Natural killer cell (primary cell): ENCODE data around the gene SEC31A. TPM values are rescaled to one million over a fixed set of nuclear protein-coding genes. Genes with fewer than 3 reads are reported as not detected.

Experiments used
- ATAC-seq, 3 donors: fragments of 150-1000 bp in 2 of 3; fragments of 200-7000 bp in 1 of 3; cut with Tn5 transposase; 1 replicate in 1 of 3; 2 replicates in 2 of 3; pipeline ENCODE4 v1.10.0; 2021; ENCODE audit warnings: mild to moderate bottlenecking in 2 of 3, moderate library complexity in 2 of 3
- DNase-seq, 2 donors: peaks; one replicate each; pipeline versions ENCODE4 v3.0.0 to v3.0.0-alpha.2; 2013 to 2021; ENCODE audit warnings: mixed read lengths in 1 of 2
- H3K27ac ChIP-seq: one replicate; pipeline ENCODE4 v1.5.1; 2013; ENCODE audit warnings: mild to moderate bottlenecking, low read length
- H3K27me3 ChIP-seq: one replicate; pipeline ENCODE4 v1.6.1; 2013; ENCODE audit warnings: low read length; ENCODE audit not compliant: control insufficient read depth, insufficient read depth
- H3K36me3 ChIP-seq: one replicate; pipeline ENCODE4 v1.6.1; 2013; ENCODE audit warnings: low read length; ENCODE audit not compliant: control insufficient read depth, insufficient read depth
- H3K4me1 ChIP-seq: one replicate; pipeline ENCODE4 v1.6.1; 2013; ENCODE audit warnings: low read length; ENCODE audit not compliant: control insufficient read depth, insufficient read depth
- H3K4me3 ChIP-seq: one replicate; pipeline ENCODE4 v1.5.1; 2013; ENCODE audit warnings: low read length
- H3K9me3 ChIP-seq: one replicate; pipeline ENCODE4 v1.6.1; 2013; ENCODE audit warnings: low read length; ENCODE audit not compliant: control insufficient read depth, insufficient read depth
- H3K27ac Mint-ChIP-seq, 2 donors: one replicate each; pipeline ENCODE4 v1.8.0; 2022; ENCODE audit warnings: mild to moderate bottlenecking in 2 of 2, mixed read lengths in 2 of 2, moderate library complexity in 1 of 2
- H3K27me3 Mint-ChIP-seq, 2 donors: one replicate each; pipeline ENCODE4 v1.8.0; 2022; ENCODE audit warnings: low read depth in 2 of 2, mixed read lengths in 2 of 2
- H3K36me3 Mint-ChIP-seq: one replicate; pipeline ENCODE4 v1.8.0; 2022; ENCODE audit warnings: mixed read lengths
- H3K4me1 Mint-ChIP-seq, 2 donors: one replicate each; pipeline ENCODE4 v1.8.0; 2022; ENCODE audit warnings: mixed read lengths in 2 of 2
- H3K4me3 Mint-ChIP-seq: one replicate; pipeline ENCODE4 v1.8.0; 2022; ENCODE audit warnings: mild to moderate bottlenecking, moderate library complexity, mixed read lengths
- H3K9me3 Mint-ChIP-seq, 2 donors: one replicate each; pipeline ENCODE4 v1.8.0; 2022; ENCODE audit warnings: mixed read lengths in 2 of 2
- CTCF ChIP-seq: fragments of 200-600 bp; IDR thresholded peaks from one replicate; pipeline ENCODE4 v1.8.0; 2022; ENCODE audit warnings: antibody characterized with exemption
- WGBS: methylation state at CpG from one replicate; pipeline ENCODE4 v1.1.7; 2013; ENCODE audit warnings: missing lambda C conversion rate; ENCODE audit not compliant: insufficient coverage; 5-methylcytosine and 5-hydroxymethylcytosine counted together
- intact Hi-C: fragments of 100-400 bp; cut with micrococcal nuclease; formaldehyde crosslinking; loops from one replicate; pipeline ENCODE4 v1.14.2; 2022
- total RNA-seq, 4 donors: library from RNA; stranded (reverse); fragments of 120-200 nt in 1 of 4; gene quantifications; one replicate each; pipeline versions ENCODE4 v1.2.3 to v1.2.4, GENCODE V29; 2013 to 2022

The SEC31A gene
- total RNA-seq, 3 donors from 2014 or later (not counting 1 experiment from before 2014, with no cell fraction given): 176 to 183 (median 177) TPM

DNA sequence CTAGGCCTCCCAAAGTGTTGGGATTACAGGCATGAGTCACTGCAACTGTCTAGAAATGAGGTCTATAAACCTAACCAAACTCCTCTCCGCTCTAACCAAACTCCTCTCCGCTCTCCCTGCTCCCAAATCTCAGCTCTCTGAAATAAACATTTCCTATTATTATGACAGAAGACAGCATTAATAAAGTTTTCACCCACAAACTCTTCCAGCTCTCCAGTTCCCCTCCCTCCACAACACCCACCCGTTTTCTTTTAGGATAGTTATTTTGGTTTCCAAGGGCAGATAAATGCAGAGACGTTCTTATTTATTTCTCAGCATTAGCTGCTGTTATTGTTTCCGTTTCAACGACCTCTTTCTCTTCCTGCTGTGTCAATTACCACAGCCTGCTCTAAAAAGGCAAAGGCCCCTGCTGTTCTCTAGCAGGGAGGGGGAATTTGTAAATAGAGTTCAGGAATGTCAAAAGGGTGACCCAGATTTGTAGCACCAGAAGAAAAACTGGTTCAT, 79.1 kb downstream of the SEC31A start:
- Mint-ChIP-seq H3K27me3 (peaks cover 0 to 2% of the 10 kb centered on the region in 2 donors), H3K27ac (no peak overlapping the region), H3K4me3 (no peak overlapping the region), H3K9me3 (no peaks in the 10 kb centered on the region), H3K4me1 (peaks cover 0 to 6% of the 10 kb centered on the region in 2 donors), H3K36me3 (no peaks in the 10 kb centered on the region)
- intact Hi-C loops: no loop called here
- Histone ChIP-seq H3K4me3 (no peak overlapping the region), H3K4me1 (no peaks in the 10 kb centered on the region), H3K27ac (no peak overlapping the region), H3K9me3 (no peaks in the 10 kb centered on the region), H3K36me3 (no peaks in the 10 kb centered on the region), H3K27me3 (no peaks in the 10 kb centered on the region)
- DNase-seq: no peak
- TF ChIP-seq CTCF: no peak
- 48% methylated on average over 5 of the region's 6 CpGs for WGBS
- no peak for ATAC-seq

DNA sequence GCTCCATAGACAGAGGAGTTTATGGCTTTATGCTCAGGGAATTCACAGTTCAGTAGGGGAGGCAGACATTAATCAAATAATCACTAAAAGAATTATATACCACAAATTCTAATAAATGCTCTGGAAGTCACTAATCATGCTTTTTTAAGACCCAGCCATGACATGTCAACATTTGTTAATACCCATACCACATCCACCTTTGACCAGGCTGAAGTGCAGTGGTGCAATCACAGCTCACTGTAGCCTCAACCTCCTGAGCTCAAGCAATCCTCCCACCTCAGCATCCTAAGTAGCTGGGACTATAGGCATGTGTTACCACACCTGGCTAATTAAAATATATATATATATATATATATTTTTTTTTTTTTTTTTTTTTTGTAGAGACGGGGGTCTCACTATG, 79.6 kb downstream of the SEC31A start:
- intact Hi-C loops: no loop called here
- TF ChIP-seq CTCF: no peak
- Histone ChIP-seq H3K4me1 (no peaks in the 10 kb centered on the region), H3K36me3 (no peaks in the 10 kb centered on the region), H3K27me3 (no peaks in the 10 kb centered on the region), H3K4me3 (no peak overlapping the region), H3K27ac (no peak overlapping the region), H3K9me3 (no peaks in the 10 kb centered on the region)
- WGBS: no CpG with 5 or more reads among the region's 1 CpG
- no peaks in the 10 kb centered on the region for H3K9me3 Mint-ChIP-seq
- H3K4me1 Mint-ChIP-seq: peaks cover 0 to 6% of the 10 kb centered on the region in 2 donors
- H3K36me3 Mint-ChIP-seq: no peaks in the 10 kb centered on the region
- DNase-seq: no peak
- no peak for ATAC-seq
- H3K27ac Mint-ChIP-seq: no peak overlapping the region
- peaks cover 0 to 2% of the 10 kb centered on the region in 2 donors for H3K27me3 Mint-ChIP-seq
- no peak overlapping the region for H3K4me3 Mint-ChIP-seq

DNA sequence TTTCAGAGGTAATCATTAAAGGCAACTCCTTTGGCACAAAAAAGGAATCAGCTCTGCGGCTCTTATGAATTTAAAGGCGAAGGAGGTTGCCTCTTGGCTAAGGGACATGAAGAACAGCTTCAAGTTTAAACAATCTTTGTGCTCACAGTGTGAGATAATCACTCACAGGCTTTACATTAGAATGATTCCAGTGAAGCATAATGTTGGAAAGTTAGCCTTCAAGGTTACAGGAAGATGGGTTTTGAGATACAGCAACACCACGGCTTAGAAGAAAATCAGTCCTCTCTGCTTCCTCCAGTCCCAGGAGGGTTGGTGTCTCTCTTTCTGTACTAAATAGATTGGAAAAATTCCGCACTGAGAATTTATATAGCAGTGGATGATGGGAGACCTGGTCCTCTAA, 80.8 kb downstream of the SEC31A start:
- Histone ChIP-seq H3K9me3 (no peaks in the 10 kb centered on the region), H3K36me3 (no peaks in the 10 kb centered on the region), H3K27ac (no peak overlapping the region), H3K4me1 (no peaks in the 10 kb centered on the region), H3K27me3 (no peaks in the 10 kb centered on the region), H3K4me3 (no peak overlapping the region)
- H3K4me3 Mint-ChIP-seq: no peak overlapping the region
- peaks cover 0 to 6% of the 10 kb centered on the region in 2 donors for H3K4me1 Mint-ChIP-seq
- no peaks in the 10 kb centered on the region for H3K36me3 Mint-ChIP-seq
- ATAC-seq: no peak
- no peak for TF ChIP-seq CTCF
- 88% methylated on average over 3 of the region's 4 CpGs for WGBS
- no peaks in the 10 kb centered on the region for H3K9me3 Mint-ChIP-seq
- intact Hi-C loops: no loop called here
- no peak overlapping the region for H3K27ac Mint-ChIP-seq
- peaks cover 0 to 2% of the 10 kb centered on the region in 2 donors for H3K27me3 Mint-ChIP-seq
- no peak for DNase-seq

DNA sequence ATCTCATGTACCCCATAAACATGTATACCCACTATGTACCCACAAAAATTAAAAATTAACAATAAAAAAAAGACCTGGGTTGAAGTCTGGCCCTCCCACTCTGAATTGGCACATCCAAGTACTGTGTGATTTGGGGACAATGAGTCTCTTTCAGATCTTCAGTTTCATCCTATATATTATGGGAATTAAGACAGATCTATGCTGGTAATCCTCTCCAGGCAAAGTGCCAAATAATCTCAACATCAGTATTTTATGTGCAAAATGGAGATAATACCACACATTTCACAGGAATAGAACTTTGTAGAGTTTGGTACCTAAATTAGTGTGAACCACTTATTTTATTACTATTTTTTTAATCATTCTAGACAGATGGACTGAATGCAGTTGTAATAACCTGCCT, 81.3 kb downstream of the SEC31A start:
- no peak overlapping the region for H3K4me3 ChIP-seq
- DNase-seq (no peak), ATAC-seq (no peak)
- TF ChIP-seq CTCF: no peak
- no peak overlapping the region for H3K27ac Mint-ChIP-seq
- H3K36me3 ChIP-seq: no peaks in the 10 kb centered on the region
- no peak overlapping the region for H3K4me3 Mint-ChIP-seq
- H3K27ac ChIP-seq: no peak overlapping the region
- peaks cover 0 to 6% of the 10 kb centered on the region in 2 donors for H3K4me1 Mint-ChIP-seq
- H3K27me3 Mint-ChIP-seq: peaks cover 0 to 2% of the 10 kb centered on the region in 2 donors
- intact Hi-C loops: no loop called here
- H3K36me3 Mint-ChIP-seq: no peaks in the 10 kb centered on the region
- H3K4me1 ChIP-seq: no peaks in the 10 kb centered on the region
- no peaks in the 10 kb centered on the region for H3K27me3 ChIP-seq
- H3K9me3 Mint-ChIP-seq: no peaks in the 10 kb centered on the region
- H3K9me3 ChIP-seq: no peaks in the 10 kb centered on the region
